HepG2 (cell line): Measurements from ENCODE around the gene CD274.

Experiments used
- FOXM1 ChIP-seq: sonication (generic); formaldehyde crosslinking; IDR thresholded peaks from 2 replicates; pipeline ENCODE4 v1.5.0; 2020; ENCODE audit warnings: missing genetic modification reagents
- KDM3A ChIP-seq: IDR thresholded peaks from 2 replicates; pipeline ENCODE4 v1.6.1; 2018; ENCODE audit warnings: low read depth, missing compliant biosample characterization
- RFX5 ChIP-seq: IDR thresholded peaks from 2 replicates; pipeline ENCODE4 v1.6.1; 2011; ENCODE audit warnings: low read depth, low read length, improper control_type of control experiment
- SOX6 ChIP-seq, 2 experiments: fragments of 450-650 bp in 1 of 2; sonication (generic) in 1 of 2; formaldehyde crosslinking in 1 of 2; IDR thresholded peaks; 2 replicates each; pipeline versions ENCODE4 v1.4.0 to v1.6.1; 2017 to 2020; ENCODE audit warnings: antibody characterized with exemption in 1 of 2, mild to moderate bottlenecking in 1 of 2, missing genetic modification reagents in 1 of 2
- STAT5B ChIP-seq: sonication (generic); formaldehyde crosslinking; IDR thresholded peaks from 2 replicates; pipeline ENCODE4 v1.4.0; 2020; ENCODE audit warnings: missing genetic modification reagents
- ZMAT3 ChIP-seq: sonication (generic); formaldehyde crosslinking; conservative IDR thresholded peaks from 2 replicates; pipeline ENCODE4 v1.7.0; 2021; ENCODE audit warnings: missing genetic modification reagents
- ZSCAN25 ChIP-seq: sonication (generic); formaldehyde crosslinking; IDR thresholded peaks from 2 replicates; pipeline ENCODE4 v1.8.0; 2022; ENCODE audit warnings: mild to moderate bottlenecking, missing genetic modification reagents
- TF ChIP-seq, protein P1 (sequence below): sonication (generic); formaldehyde crosslinking; IDR thresholded peaks from 2 replicates; pipeline ENCODE4 v1.5.0; 2020; ENCODE audit warnings: mild to moderate bottlenecking, missing genetic modification reagents, moderate library complexity
- TF ChIP-seq, protein P2 (sequence below): fragments of 450-650 bp; IDR thresholded peaks from 2 replicates; pipeline ENCODE4 v1.6.1; 2017; ENCODE audit warnings: mild to moderate bottlenecking
- TF ChIP-seq, protein P3 (sequence below): IDR thresholded peaks from 2 replicates; pipeline ENCODE4 v1.6.1; 2016; ENCODE audit warnings: low read depth, missing genetic modification reagents, missing compliant biosample characterization

DNA sequence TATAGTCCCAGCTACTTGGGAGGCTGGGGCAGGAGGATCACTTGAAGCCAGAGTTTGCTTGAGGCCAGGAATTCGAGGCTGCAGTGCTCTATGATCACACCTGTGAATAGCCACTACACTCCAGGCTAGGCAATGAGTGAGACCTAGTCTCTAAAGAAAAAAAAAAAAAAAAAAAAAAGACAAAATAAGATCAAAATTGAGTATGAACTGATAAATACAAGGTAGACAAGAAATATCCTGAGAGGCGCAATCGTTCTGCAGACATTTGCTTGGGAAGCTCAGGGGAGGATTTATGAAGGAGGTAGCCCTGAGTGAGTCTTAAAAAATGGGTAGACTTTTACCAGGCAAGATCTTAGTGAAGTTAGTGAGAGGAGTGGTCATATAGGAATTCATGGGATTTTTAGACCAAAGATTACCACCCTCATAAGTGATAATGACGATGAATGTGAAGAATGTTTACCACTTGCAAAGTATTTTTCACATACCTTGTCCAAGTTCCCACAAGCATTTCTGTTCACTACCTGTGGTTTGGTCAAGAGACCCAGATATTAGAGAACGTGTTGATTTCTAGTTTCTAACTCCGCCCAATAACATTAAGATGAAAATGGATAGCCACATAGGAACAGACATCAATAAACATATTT is 64.4 kb downstream of the CD274 start:
- TF ChIP-seq ZSCAN25 (CRISPR knock-in tag) (no peak), RFX5 (no peak), FOXM1 (CRISPR knock-in tag) (no peak), ZMAT3 (CRISPR knock-in tag) (no peak), KDM3A (CRISPR knock-in tag) (no peak), STAT5B (CRISPR knock-in tag) (no peak), SOX6 (IDR thresholded peaks at IDR 0.05) (no peak), SOX6 (CRISPR knock-in tag; IDR thresholded peaks at IDR 0.05) (no peak)
- TF ChIP-seq, protein P1, sequence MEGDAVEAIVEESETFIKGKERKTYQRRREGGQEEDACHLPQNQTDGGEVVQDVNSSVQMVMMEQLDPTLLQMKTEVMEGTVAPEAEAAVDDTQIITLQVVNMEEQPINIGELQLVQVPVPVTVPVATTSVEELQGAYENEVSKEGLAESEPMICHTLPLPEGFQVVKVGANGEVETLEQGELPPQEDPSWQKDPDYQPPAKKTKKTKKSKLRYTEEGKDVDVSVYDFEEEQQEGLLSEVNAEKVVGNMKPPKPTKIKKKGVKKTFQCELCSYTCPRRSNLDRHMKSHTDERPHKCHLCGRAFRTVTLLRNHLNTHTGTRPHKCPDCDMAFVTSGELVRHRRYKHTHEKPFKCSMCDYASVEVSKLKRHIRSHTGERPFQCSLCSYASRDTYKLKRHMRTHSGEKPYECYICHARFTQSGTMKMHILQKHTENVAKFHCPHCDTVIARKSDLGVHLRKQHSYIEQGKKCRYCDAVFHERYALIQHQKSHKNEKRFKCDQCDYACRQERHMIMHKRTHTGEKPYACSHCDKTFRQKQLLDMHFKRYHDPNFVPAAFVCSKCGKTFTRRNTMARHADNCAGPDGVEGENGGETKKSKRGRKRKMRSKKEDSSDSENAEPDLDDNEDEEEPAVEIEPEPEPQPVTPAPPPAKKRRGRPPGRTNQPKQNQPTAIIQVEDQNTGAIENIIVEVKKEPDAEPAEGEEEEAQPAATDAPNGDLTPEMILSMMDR (CRISPR knock-in tag), result no peak
- TF ChIP-seq, protein P2, sequence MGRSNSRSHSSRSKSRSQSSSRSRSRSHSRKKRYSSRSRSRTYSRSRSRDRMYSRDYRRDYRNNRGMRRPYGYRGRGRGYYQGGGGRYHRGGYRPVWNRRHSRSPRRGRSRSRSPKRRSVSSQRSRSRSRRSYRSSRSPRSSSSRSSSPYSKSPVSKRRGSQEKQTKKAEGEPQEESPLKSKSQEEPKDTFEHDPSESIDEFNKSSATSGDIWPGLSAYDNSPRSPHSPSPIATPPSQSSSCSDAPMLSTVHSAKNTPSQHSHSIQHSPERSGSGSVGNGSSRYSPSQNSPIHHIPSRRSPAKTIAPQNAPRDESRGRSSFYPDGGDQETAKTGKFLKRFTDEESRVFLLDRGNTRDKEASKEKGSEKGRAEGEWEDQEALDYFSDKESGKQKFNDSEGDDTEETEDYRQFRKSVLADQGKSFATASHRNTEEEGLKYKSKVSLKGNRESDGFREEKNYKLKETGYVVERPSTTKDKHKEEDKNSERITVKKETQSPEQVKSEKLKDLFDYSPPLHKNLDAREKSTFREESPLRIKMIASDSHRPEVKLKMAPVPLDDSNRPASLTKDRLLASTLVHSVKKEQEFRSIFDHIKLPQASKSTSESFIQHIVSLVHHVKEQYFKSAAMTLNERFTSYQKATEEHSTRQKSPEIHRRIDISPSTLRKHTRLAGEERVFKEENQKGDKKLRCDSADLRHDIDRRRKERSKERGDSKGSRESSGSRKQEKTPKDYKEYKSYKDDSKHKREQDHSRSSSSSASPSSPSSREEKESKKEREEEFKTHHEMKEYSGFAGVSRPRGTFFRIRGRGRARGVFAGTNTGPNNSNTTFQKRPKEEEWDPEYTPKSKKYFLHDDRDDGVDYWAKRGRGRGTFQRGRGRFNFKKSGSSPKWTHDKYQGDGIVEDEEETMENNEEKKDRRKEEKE, result no peak
- TF ChIP-seq, protein P3, sequence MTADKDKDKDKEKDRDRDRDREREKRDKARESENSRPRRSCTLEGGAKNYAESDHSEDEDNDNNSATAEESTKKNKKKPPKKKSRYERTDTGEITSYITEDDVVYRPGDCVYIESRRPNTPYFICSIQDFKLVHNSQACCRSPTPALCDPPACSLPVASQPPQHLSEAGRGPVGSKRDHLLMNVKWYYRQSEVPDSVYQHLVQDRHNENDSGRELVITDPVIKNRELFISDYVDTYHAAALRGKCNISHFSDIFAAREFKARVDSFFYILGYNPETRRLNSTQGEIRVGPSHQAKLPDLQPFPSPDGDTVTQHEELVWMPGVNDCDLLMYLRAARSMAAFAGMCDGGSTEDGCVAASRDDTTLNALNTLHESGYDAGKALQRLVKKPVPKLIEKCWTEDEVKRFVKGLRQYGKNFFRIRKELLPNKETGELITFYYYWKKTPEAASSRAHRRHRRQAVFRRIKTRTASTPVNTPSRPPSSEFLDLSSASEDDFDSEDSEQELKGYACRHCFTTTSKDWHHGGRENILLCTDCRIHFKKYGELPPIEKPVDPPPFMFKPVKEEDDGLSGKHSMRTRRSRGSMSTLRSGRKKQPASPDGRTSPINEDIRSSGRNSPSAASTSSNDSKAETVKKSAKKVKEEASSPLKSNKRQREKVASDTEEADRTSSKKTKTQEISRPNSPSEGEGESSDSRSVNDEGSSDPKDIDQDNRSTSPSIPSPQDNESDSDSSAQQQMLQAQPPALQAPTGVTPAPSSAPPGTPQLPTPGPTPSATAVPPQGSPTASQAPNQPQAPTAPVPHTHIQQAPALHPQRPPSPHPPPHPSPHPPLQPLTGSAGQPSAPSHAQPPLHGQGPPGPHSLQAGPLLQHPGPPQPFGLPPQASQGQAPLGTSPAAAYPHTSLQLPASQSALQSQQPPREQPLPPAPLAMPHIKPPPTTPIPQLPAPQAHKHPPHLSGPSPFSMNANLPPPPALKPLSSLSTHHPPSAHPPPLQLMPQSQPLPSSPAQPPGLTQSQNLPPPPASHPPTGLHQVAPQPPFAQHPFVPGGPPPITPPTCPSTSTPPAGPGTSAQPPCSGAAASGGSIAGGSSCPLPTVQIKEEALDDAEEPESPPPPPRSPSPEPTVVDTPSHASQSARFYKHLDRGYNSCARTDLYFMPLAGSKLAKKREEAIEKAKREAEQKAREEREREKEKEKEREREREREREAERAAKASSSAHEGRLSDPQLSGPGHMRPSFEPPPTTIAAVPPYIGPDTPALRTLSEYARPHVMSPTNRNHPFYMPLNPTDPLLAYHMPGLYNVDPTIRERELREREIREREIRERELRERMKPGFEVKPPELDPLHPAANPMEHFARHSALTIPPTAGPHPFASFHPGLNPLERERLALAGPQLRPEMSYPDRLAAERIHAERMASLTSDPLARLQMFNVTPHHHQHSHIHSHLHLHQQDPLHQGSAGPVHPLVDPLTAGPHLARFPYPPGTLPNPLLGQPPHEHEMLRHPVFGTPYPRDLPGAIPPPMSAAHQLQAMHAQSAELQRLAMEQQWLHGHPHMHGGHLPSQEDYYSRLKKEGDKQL, result no peak
